ENCODE measurements around the gene PAX7. TPM values are rescaled to one million over a fixed set of nuclear protein-coding genes. Genes with fewer than 3 reads are reported as not detected.

The PAX7 gene
- polyA plus RNA-seq, 2 of the 4 experiments (the other 2 are of a cell fraction): 0.23 to 0.48 TPM

- no peaks in the 10 kb centered on the region for H3K9me3 ChIP-seq
- FAIRE-seq (no peak), DNase-seq (ENCODE audit: low read depth in 1 of 2, low spot score in 1 of 2) (no peak), ATAC-seq (no peak)
- TF ChIP-seq, protein P1, sequence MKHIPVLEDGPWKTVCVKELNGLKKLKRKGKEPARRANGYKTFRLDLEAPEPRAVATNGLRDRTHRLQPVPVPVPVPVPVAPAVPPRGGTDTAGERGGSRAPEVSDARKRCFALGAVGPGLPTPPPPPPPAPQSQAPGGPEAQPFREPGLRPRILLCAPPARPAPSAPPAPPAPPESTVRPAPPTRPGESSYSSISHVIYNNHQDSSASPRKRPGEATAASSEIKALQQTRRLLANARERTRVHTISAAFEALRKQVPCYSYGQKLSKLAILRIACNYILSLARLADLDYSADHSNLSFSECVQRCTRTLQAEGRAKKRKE (CRISPR knock-in tag; IDR thresholded peaks at IDR 0.05; ENCODE audit: low read depth): no peak
- TF ChIP-seq HEYL (CRISPR knock-in tag; IDR thresholded peaks at IDR 0.05) (no peak), FOXS1 (CRISPR knock-in tag; IDR thresholded peaks at IDR 0.05) (no peak), CEBPB (IDR thresholded peaks at IDR 0.05) (no peak), MYC (IDR thresholded peaks at IDR 0.05; ENCODE audit: borderline replicate concordance, low read length) (no peak), HMGXB4 (CRISPR knock-in tag; IDR thresholded peaks at IDR 0.05; ENCODE audit: borderline replicate concordance) (no peak), NPAS2 (CRISPR knock-in tag; IDR thresholded peaks at IDR 0.05; ENCODE audit: borderline replicate concordance) (no peak), TP53 (CRISPR knock-in tag; IDR thresholded peaks at IDR 0.05) (no peak)
- TF ChIP-seq, protein P2, sequence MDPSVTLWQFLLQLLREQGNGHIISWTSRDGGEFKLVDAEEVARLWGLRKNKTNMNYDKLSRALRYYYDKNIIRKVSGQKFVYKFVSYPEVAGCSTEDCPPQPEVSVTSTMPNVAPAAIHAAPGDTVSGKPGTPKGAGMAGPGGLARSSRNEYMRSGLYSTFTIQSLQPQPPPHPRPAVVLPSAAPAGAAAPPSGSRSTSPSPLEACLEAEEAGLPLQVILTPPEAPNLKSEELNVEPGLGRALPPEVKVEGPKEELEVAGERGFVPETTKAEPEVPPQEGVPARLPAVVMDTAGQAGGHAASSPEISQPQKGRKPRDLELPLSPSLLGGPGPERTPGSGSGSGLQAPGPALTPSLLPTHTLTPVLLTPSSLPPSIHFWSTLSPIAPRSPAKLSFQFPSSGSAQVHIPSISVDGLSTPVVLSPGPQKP (IDR thresholded peaks at IDR 0.05; ENCODE audit: low read depth, low read length): no peak
- H3K4me2 ChIP-seq: no peak overlapping the region
- H3K4me1 ChIP-seq: no peaks in the 10 kb centered on the region
- ChIA-PET POLR2A (no interaction called here), CTCF (no interaction called here)
- H3K4me3 ChIP-seq: no peak overlapping the region
- no peak overlapping the region for H3K27ac ChIP-seq
- 62% methylated on average over 3 of the region's 6 CpGs for WGBS (ENCODE audit: missing lambda C conversion rate)
Observed at GRCh38 chr1:18736958-18737357, 106.3 kb downstream of the PAX7 start.

- ATAC-seq (no peak), DNase-seq (ENCODE audit: low read depth in 1 of 2, low spot score in 1 of 2) (no peak), FAIRE-seq (no peak)
- Histone ChIP-seq H3K4me3 (no peak overlapping the region), H3K4me1 (no peaks in the 10 kb centered on the region), H3K27ac (no peak overlapping the region), H3K9me3 (no peaks in the 10 kb centered on the region), H3K4me2 (no peak overlapping the region)
- TF ChIP-seq FOSB (CRISPR knock-in tag; IDR thresholded peaks at IDR 0.05): no peak
- no peak for TF ChIP-seq EHMT2 (IDR thresholded peaks at IDR 0.05; ENCODE audit: low read depth)
- TF ChIP-seq E2F6 (IDR thresholded peaks at IDR 0.05; ENCODE audit: borderline replicate concordance, low read depth): no peak
- no peak for TF ChIP-seq ZNF302 (CRISPR knock-in tag; IDR thresholded peaks at IDR 0.05)
- no peak for TF ChIP-seq POLR2AphosphoS2 (conservative IDR thresholded peaks at IDR 0.05; ENCODE audit: low read length)
- TF ChIP-seq MYC (IDR thresholded peaks at IDR 0.05; ENCODE audit: borderline replicate concordance, low read length): no peak
- TF ChIP-seq CBX8 (IDR thresholded peaks at IDR 0.05): no peak
- no peak for TF ChIP-seq PBX3 (IDR thresholded peaks at IDR 0.05)
- no peak for TF ChIP-seq HOXB13 (CRISPR knock-in tag; IDR thresholded peaks at IDR 0.05; ENCODE audit: low read depth)
- TF ChIP-seq NR3C1 (IDR thresholded peaks at IDR 0.05): no peak
- TF ChIP-seq FOSL2 (IDR thresholded peaks at IDR 0.05): no peak
- no peak for TF ChIP-seq FOSL2 (CRISPR knock-in tag; IDR thresholded peaks at IDR 0.05)
- TF ChIP-seq HOXB5 (CRISPR knock-in tag; IDR thresholded peaks at IDR 0.05): no peak
- TF ChIP-seq EHF (CRISPR knock-in tag; IDR thresholded peaks at IDR 0.05): no peak
- no peak for TF ChIP-seq HOXA7 (CRISPR knock-in tag; IDR thresholded peaks at IDR 0.05)
- no peak for TF ChIP-seq CEBPB (IDR thresholded peaks at IDR 0.05)
- TF ChIP-seq HDAC2 (IDR thresholded peaks at IDR 0.05): no peak
- 59% methylated on average over 11 of the region's 11 CpGs for WGBS (ENCODE audit: missing lambda C conversion rate)
- CTCF ChIA-PET: no interaction called here
- POLR2A ChIA-PET: interaction anchor here (0.6 kb wide), 1 partner anchor 376 kb away, joined by 6 read pairs; no protein-coding TSS in a partner anchor
Observed at GRCh38 chr1:18738126-18738525, 107.5 kb downstream of the PAX7 start.
